ENCODE data around the gene GNG10. TPM values are rescaled to one million over a fixed set of nuclear protein-coding genes. Genes with fewer than 3 reads are reported as not detected.

The GNG10 gene
- total and polyA plus RNA-seq, 4 donors = 15.9 to 24.3 (median 21.3) TPM

DNA sequence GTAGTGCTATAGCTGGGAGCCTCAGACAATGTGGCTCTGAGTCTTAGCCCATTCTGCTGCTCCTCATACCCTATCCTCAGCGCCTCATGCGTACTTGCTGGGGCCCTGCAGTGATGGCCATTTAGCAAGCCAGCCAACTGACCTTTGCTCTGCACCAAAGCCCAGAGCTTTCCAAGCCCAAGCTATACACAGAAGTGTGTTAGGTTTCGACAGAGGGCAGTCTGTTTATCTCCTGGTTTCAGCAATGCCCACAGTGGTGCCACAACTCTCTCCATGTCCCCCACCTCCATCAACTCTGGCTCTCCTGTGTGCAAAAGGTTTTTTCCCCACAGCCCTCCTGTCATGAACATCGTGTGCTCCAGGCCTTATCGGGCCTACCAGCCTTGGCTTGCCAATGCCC is 16.9 kb downstream of the GNG10 start (continued):
- TF ChIP-seq REST (IDR thresholded peaks at IDR 0.05) (peak; percentile 56), RXRA (IDR thresholded peaks at IDR 0.05) (peak; percentile 78 to 81), RAD21 (IDR thresholded peaks at IDR 0.05) (peak; percentile 62 to 71), TAF1 (conservative IDR thresholded peaks at IDR 0.05) (no peak), YY1 (IDR thresholded peaks at IDR 0.05) (peak; percentile 79), EGR1 (IDR thresholded peaks at IDR 0.05; ENCODE audit: low read depth in 2 of 2) (no peak), GABPA (IDR thresholded peaks at IDR 0.05 in 1 of 2, conservative IDR thresholded peaks at IDR 0.05 in 1 of 2) (peak in 1 of 2 donors; percentile 23), CTCF (IDR thresholded peaks at IDR 0.05; ENCODE audit: low read depth, low read length, missing input control) (no peak)

- H3K4me1 ChIP-seq (ENCODE audit: control insufficient read depth in 4 of 4, insufficient read depth in 4 of 4, low read length in 3 of 4) = peaks cover 0 to 12% (median 9%) of the 10 kb centered on the region in 4 donors
- no peak overlapping the region for H3K4me3 ChIP-seq (ENCODE audit: low read depth in 1 of 3, low read length in 3 of 3)
- H3K9me3 ChIP-seq (ENCODE audit: control insufficient read depth in 4 of 4, low read length in 3 of 4) = no peaks in the 10 kb centered on the region
- H3K27me3 ChIP-seq (ENCODE audit: control insufficient read depth in 4 of 4, insufficient read depth in 4 of 4, low read length in 3 of 4) = no peaks in the 10 kb centered on the region
- no peak for DNase-seq (ENCODE audit: low spot score)
- no peak overlapping the region for H3K27ac ChIP-seq (ENCODE audit: low read depth in 1 of 2, low read length in 2 of 2)
- TF ChIP-seq HNF4G (IDR thresholded peaks at IDR 0.05) = no peak
- no peak for TF ChIP-seq JUND (IDR thresholded peaks at IDR 0.05)
- TF ChIP-seq, protein P1, sequence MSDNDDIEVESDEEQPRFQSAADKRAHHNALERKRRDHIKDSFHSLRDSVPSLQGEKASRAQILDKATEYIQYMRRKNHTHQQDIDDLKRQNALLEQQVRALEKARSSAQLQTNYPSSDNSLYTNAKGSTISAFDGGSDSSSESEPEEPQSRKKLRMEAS (IDR thresholded peaks at IDR 0.05) = no peak
- no peak for TF ChIP-seq FOXA1 (IDR thresholded peaks at IDR 0.05)
- no peak for TF ChIP-seq HNF4A (conservative IDR thresholded peaks at IDR 0.05)
- no peak for TF ChIP-seq RXRA (IDR thresholded peaks at IDR 0.05)
- TF ChIP-seq CTCF (IDR thresholded peaks at IDR 0.05; ENCODE audit: low read depth, low read length, missing input control) = no peak
- TF ChIP-seq NR2F2 (IDR thresholded peaks at IDR 0.05) = no peak
- TF ChIP-seq RAD21 (IDR thresholded peaks at IDR 0.05) = no peak
- TF ChIP-seq REST (IDR thresholded peaks at IDR 0.05) = no peak
- TF ChIP-seq FOXA2 (IDR thresholded peaks at IDR 0.05) = no peak
- no peak for TF ChIP-seq GABPA (IDR thresholded peaks at IDR 0.05 in 1 of 2, conservative IDR thresholded peaks at IDR 0.05 in 1 of 2)
- no peak for TF ChIP-seq YY1 (IDR thresholded peaks at IDR 0.05)
- peaks cover 0 to 3% (median 0%) of the 10 kb centered on the region in 4 donors for H3K36me3 ChIP-seq (ENCODE audit: control insufficient read depth in 4 of 4, insufficient read depth in 3 of 4, low read depth in 1 of 4, low read length in 3 of 4)
- 95% methylated on average over 6 of the region's 6 CpGs for WGBS
- no peak overlapping the region for H3K9ac ChIP-seq (ENCODE audit: low read depth in 1 of 2, low read length in 2 of 2)
Measured at GRCh38 chr9:111679199-111679598, 17.8 kb downstream of the GNG10 start.

Data from liver (tissue), 9 donors.